ENCODE measurements around the gene PLXNA4.

Gene PLXNA4

GRCh38 chr7:132280335-132280734 is 295.9 kb downstream of the PLXNA4 start:
- H3K9ac ChIP-seq (ENCODE audit: low read length) = no peak overlapping the region
- H3K36me3 ChIP-seq (ENCODE audit: insufficient read depth, low read length) = no peaks in the 10 kb centered on the region
- no peak overlapping the region for H3K4me3 ChIP-seq (ENCODE audit: low read depth in 1 of 2, low read length in 2 of 2)
- peaks cover 11% of the 10 kb centered on the region for H3K4me1 ChIP-seq (ENCODE audit: insufficient read depth, low read length)
- no peaks in the 10 kb centered on the region for H3K9me3 ChIP-seq (ENCODE audit: low read length)
- H3K27ac ChIP-seq (ENCODE audit: low read depth, low read length) = no peak overlapping the region
- no peaks in the 10 kb centered on the region for H3K27me3 ChIP-seq (ENCODE audit: control insufficient read depth in 1 of 2, insufficient read depth in 2 of 2, low read length in 2 of 2)

GRCh38 chr7:132279718-132280117 is 296.6 kb downstream of the PLXNA4 start:
- Histone ChIP-seq H3K9ac (ENCODE audit: low read length) (no peak overlapping the region), H3K4me3 (ENCODE audit: low read depth in 1 of 2, low read length in 2 of 2) (no peak overlapping the region), H3K9me3 (ENCODE audit: low read length) (no peaks in the 10 kb centered on the region), H3K27ac (ENCODE audit: low read depth, low read length) (no peak overlapping the region), H3K4me1 (ENCODE audit: insufficient read depth, low read length) (peaks cover 11% of the 10 kb centered on the region), H3K27me3 (ENCODE audit: control insufficient read depth in 1 of 2, insufficient read depth in 2 of 2, low read length in 2 of 2) (no peaks in the 10 kb centered on the region), H3K36me3 (ENCODE audit: insufficient read depth, low read length) (no peaks in the 10 kb centered on the region)

GRCh38 chr7:132276976-132277725 is 299.1 kb downstream of the PLXNA4 start:
- H3K4me1 ChIP-seq (ENCODE audit: insufficient read depth, low read length) = peaks cover 11% of the 10 kb centered on the region
- no peaks in the 10 kb centered on the region for H3K9me3 ChIP-seq (ENCODE audit: low read length)
- H3K9ac ChIP-seq (ENCODE audit: low read length) = no peak overlapping the region
- H3K36me3 ChIP-seq (ENCODE audit: insufficient read depth, low read length) = no peaks in the 10 kb centered on the region
- H3K27me3 ChIP-seq (ENCODE audit: control insufficient read depth in 1 of 2, insufficient read depth in 2 of 2, low read length in 2 of 2) = no peaks in the 10 kb centered on the region
- H3K27ac ChIP-seq (ENCODE audit: low read depth, low read length) = no peak overlapping the region
- H3K4me3 ChIP-seq (ENCODE audit: low read depth in 1 of 2, low read length in 2 of 2) = no peak overlapping the region

GRCh38 chr7:132276234-132276630 is 300.0 kb downstream of the PLXNA4 start:
- H3K27ac ChIP-seq (ENCODE audit: low read depth, low read length) = no peak overlapping the region
- H3K4me3 ChIP-seq (ENCODE audit: low read depth in 1 of 2, low read length in 2 of 2) = no peak overlapping the region
- H3K9me3 ChIP-seq (ENCODE audit: low read length) = no peaks in the 10 kb centered on the region
- H3K36me3 ChIP-seq (ENCODE audit: insufficient read depth, low read length) = no peaks in the 10 kb centered on the region
- H3K9ac ChIP-seq (ENCODE audit: low read length) = no peak overlapping the region
- H3K4me1 ChIP-seq (ENCODE audit: insufficient read depth, low read length) = peaks cover 11% of the 10 kb centered on the region
- no peaks in the 10 kb centered on the region for H3K27me3 ChIP-seq (ENCODE audit: control insufficient read depth in 1 of 2, insufficient read depth in 2 of 2, low read length in 2 of 2)

- H3K27me3 ChIP-seq (ENCODE audit: control insufficient read depth in 1 of 2, insufficient read depth in 2 of 2, low read length in 2 of 2) = no peaks in the 10 kb centered on the region
- H3K9me3 ChIP-seq (ENCODE audit: low read length) = no peaks in the 10 kb centered on the region
- no peak overlapping the region for H3K4me3 ChIP-seq (ENCODE audit: low read depth in 1 of 2, low read length in 2 of 2)
- H3K9ac ChIP-seq (ENCODE audit: low read length) = no peak overlapping the region
- H3K27ac ChIP-seq (ENCODE audit: low read depth, low read length) = no peak overlapping the region
- H3K36me3 ChIP-seq (ENCODE audit: insufficient read depth, low read length) = no peaks in the 10 kb centered on the region
- peaks cover 11% of the 10 kb centered on the region for H3K4me1 ChIP-seq (ENCODE audit: insufficient read depth, low read length)
Observed at GRCh38 chr7:132275416-132276233, 300.6 kb downstream of the PLXNA4 start.

GRCh38 chr7:132272763-132273371 is 303.4 kb downstream of the PLXNA4 start:
- H3K9me3 ChIP-seq (ENCODE audit: low read length) = no peaks in the 10 kb centered on the region
- peaks cover 11% of the 10 kb centered on the region for H3K4me1 ChIP-seq (ENCODE audit: insufficient read depth, low read length)
- H3K4me3 ChIP-seq (ENCODE audit: low read depth in 1 of 2, low read length in 2 of 2) = no peak overlapping the region
- no peaks in the 10 kb centered on the region for H3K36me3 ChIP-seq (ENCODE audit: insufficient read depth, low read length)
- no peaks in the 10 kb centered on the region for H3K27me3 ChIP-seq (ENCODE audit: control insufficient read depth in 1 of 2, insufficient read depth in 2 of 2, low read length in 2 of 2)
- H3K9ac ChIP-seq (ENCODE audit: low read length) = no peak overlapping the region
- no peak overlapping the region for H3K27ac ChIP-seq (ENCODE audit: low read depth, low read length)

GRCh38 chr7:132270517-132270916 is 305.8 kb downstream of the PLXNA4 start:
- no peak overlapping the region for H3K4me3 ChIP-seq (ENCODE audit: low read depth in 1 of 2, low read length in 2 of 2)
- no peak overlapping the region for H3K27ac ChIP-seq (ENCODE audit: low read depth, low read length)
- H3K9me3 ChIP-seq (ENCODE audit: low read length) = no peaks in the 10 kb centered on the region
- H3K4me1 ChIP-seq (ENCODE audit: insufficient read depth, low read length) = no peaks in the 10 kb centered on the region
- H3K36me3 ChIP-seq (ENCODE audit: insufficient read depth, low read length) = no peaks in the 10 kb centered on the region
- H3K27me3 ChIP-seq (ENCODE audit: control insufficient read depth in 1 of 2, insufficient read depth in 2 of 2, low read length in 2 of 2) = no peaks in the 10 kb centered on the region
- no peak overlapping the region for H3K9ac ChIP-seq (ENCODE audit: low read length)

GRCh38 chr7:132269718-132270117 is 306.6 kb downstream of the PLXNA4 start:
- Histone ChIP-seq H3K4me1 (ENCODE audit: insufficient read depth, low read length) (no peaks in the 10 kb centered on the region), H3K4me3 (ENCODE audit: low read depth in 1 of 2, low read length in 2 of 2) (no peak overlapping the region), H3K9ac (ENCODE audit: low read length) (no peak overlapping the region), H3K27ac (ENCODE audit: low read depth, low read length) (no peak overlapping the region), H3K36me3 (ENCODE audit: insufficient read depth, low read length) (no peaks in the 10 kb centered on the region), H3K27me3 (ENCODE audit: control insufficient read depth in 1 of 2, insufficient read depth in 2 of 2, low read length in 2 of 2) (no peaks in the 10 kb centered on the region), H3K9me3 (ENCODE audit: low read length) (no peaks in the 10 kb centered on the region)

- Histone ChIP-seq H3K9me3 (ENCODE audit: low read length) (no peaks in the 10 kb centered on the region), H3K4me3 (ENCODE audit: low read depth in 1 of 2, low read length in 2 of 2) (no peak overlapping the region), H3K27me3 (ENCODE audit: control insufficient read depth in 1 of 2, insufficient read depth in 2 of 2, low read length in 2 of 2) (no peaks in the 10 kb centered on the region), H3K36me3 (ENCODE audit: insufficient read depth, low read length) (no peaks in the 10 kb centered on the region), H3K4me1 (ENCODE audit: insufficient read depth, low read length) (no peaks in the 10 kb centered on the region), H3K9ac (ENCODE audit: low read length) (no peak overlapping the region), H3K27ac (ENCODE audit: low read depth, low read length) (no peak overlapping the region)
Observed at GRCh38 chr7:132263151-132263550, 313.1 kb downstream of the PLXNA4 start.

DNA sequence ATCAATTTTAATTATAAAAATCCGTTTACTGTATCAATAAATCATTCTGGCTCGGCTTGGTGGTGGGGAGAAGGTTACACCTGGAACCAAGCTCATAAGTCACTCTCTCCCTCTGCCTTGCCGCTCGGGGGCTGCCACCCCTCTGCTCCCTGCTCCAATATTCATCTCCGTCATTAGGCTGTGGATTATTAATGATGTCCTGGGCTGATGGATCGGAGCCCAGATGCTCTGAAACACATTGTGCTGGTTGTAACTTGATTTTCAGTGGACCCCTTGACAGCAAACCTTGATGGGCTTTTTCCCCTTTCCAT is 314.2 kb downstream of the PLXNA4 start:
- Histone ChIP-seq H3K4me3 (ENCODE audit: low read depth in 1 of 2, low read length in 2 of 2) (no peak overlapping the region), H3K27ac (ENCODE audit: low read depth, low read length) (no peak overlapping the region), H3K9me3 (ENCODE audit: low read length) (no peaks in the 10 kb centered on the region), H3K9ac (ENCODE audit: low read length) (no peak overlapping the region), H3K4me1 (ENCODE audit: insufficient read depth, low read length) (no peaks in the 10 kb centered on the region), H3K27me3 (ENCODE audit: control insufficient read depth in 1 of 2, insufficient read depth in 2 of 2, low read length in 2 of 2) (no peaks in the 10 kb centered on the region), H3K36me3 (ENCODE audit: insufficient read depth, low read length) (no peaks in the 10 kb centered on the region)

GRCh38 chr7:132261327-132262159 is 314.7 kb downstream of the PLXNA4 start:
- Histone ChIP-seq H3K9me3 (ENCODE audit: low read length) (no peaks in the 10 kb centered on the region), H3K27me3 (ENCODE audit: control insufficient read depth in 1 of 2, insufficient read depth in 2 of 2, low read length in 2 of 2) (no peaks in the 10 kb centered on the region), H3K36me3 (ENCODE audit: insufficient read depth, low read length) (no peaks in the 10 kb centered on the region), H3K27ac (ENCODE audit: low read depth, low read length) (no peak overlapping the region), H3K4me3 (ENCODE audit: low read depth in 1 of 2, low read length in 2 of 2) (no peak overlapping the region), H3K9ac (ENCODE audit: low read length) (no peak overlapping the region), H3K4me1 (ENCODE audit: insufficient read depth, low read length) (no peaks in the 10 kb centered on the region)

All from muscle layer of colon (tissue), 2 donors.